NB4 (cell line): ENCODE measurements around the gene CCDC68.

ENCODE experiments used
- DNase-seq: peaks from one replicate; pipeline ENCODE4 v3.0.0; 2010; ENCODE audit warnings: low read depth
- H3K4me3 ChIP-seq: one replicate; pipeline ENCODE4 v1.5.1; 2011; ENCODE audit warnings: mild to moderate bottlenecking, low read depth, low read length, moderate library complexity
- MYC ChIP-seq: IDR thresholded peaks from 2 replicates; pipeline ENCODE4 v1.6.1; 2011; ENCODE audit warnings: low read depth, low read length
- POLR2A ChIP-seq: IDR thresholded peaks from 2 replicates; pipeline ENCODE4 v1.6.1; 2011; ENCODE audit warnings: mild to moderate bottlenecking; ENCODE audit not compliant: insufficient read length; ENCODE audit errors: extremely low read depth
- TF ChIP-seq, protein P1 (sequence below): IDR thresholded peaks from one replicate; pipeline ENCODE4 v1.5.1; 2012; ENCODE audit warnings: low read depth, low read length
- TF ChIP-seq, protein P2 (sequence below): IDR thresholded peaks from 2 replicates; pipeline ENCODE4 v1.6.1; 2011; ENCODE audit warnings: low read depth, low read length

CCDC68 gene

DNA sequence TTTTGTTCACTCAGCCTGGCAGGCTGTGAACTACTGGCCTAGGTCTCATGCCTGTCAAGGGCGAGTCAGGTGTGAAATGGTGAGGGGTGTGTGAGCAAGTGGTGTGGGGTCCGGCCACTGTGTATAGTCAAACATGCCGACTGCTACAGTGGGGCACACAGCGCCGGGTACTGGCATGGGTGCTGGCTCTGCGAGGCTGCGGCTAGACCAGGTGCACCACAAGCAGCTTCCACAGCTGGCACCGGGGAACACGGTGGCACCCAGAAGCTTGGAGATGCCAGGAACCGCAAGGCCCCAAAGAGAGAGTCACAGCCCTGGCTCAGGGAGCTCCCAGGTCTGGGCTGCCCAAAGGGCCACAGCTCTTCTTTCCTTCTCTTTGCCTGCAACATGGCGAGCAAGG lies 49.7 kb downstream of the CCDC68 start:
- TF ChIP-seq, protein P1, sequence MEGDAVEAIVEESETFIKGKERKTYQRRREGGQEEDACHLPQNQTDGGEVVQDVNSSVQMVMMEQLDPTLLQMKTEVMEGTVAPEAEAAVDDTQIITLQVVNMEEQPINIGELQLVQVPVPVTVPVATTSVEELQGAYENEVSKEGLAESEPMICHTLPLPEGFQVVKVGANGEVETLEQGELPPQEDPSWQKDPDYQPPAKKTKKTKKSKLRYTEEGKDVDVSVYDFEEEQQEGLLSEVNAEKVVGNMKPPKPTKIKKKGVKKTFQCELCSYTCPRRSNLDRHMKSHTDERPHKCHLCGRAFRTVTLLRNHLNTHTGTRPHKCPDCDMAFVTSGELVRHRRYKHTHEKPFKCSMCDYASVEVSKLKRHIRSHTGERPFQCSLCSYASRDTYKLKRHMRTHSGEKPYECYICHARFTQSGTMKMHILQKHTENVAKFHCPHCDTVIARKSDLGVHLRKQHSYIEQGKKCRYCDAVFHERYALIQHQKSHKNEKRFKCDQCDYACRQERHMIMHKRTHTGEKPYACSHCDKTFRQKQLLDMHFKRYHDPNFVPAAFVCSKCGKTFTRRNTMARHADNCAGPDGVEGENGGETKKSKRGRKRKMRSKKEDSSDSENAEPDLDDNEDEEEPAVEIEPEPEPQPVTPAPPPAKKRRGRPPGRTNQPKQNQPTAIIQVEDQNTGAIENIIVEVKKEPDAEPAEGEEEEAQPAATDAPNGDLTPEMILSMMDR, result no peak
- no peak for TF ChIP-seq MYC
- TF ChIP-seq POLR2A, result no peak
- TF ChIP-seq, protein P2, sequence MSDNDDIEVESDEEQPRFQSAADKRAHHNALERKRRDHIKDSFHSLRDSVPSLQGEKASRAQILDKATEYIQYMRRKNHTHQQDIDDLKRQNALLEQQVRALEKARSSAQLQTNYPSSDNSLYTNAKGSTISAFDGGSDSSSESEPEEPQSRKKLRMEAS, result no peak
- no peak overlapping the region for H3K4me3 ChIP-seq
- no peak for DNase-seq

DNA sequence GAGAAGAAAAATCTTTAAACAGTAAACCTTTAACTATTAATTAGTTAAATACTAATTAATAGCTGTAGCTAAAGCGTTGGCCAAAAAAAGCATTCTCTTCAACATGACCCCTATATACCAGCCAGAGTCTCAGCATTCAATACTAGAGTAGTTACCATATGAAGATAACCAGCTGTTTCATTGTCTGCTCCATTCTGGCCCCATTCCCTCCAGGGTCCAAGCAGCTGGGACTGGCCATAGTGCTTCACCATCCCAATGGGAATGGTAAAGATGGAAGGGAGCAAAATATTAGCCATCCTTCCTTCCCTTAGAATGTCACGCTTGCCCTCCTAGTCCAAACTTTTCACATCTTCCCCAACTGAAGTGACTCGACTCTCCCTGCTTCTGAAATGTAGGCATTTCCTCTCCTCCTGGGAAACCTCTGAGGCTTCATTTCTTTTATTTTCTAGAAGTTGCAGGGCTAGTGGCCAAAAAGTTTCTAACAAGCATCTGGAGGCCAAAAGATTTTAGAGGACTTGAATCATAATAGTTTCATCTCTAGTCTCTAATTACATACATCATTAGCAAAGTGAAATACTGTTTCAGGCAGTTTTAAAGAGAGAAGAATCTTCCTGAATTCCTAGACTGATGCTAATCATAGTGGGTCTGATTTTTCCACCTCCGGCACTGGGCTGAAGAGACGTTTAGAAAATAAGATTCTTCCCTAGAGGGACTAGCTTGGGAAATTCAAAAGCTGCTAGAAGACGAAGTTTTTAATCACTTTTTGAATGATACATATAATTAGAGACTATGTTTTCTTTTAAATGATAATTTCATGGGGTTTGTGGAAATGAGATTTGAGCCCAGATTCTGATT lies 52.7 kb downstream of the CCDC68 start:
- H3K4me3 ChIP-seq, result no peak overlapping the region
- TF ChIP-seq POLR2A (no peak), MYC (no peak)
- TF ChIP-seq, protein P1, result no peak
- TF ChIP-seq, protein P2, result no peak
- no peak for DNase-seq

DNA sequence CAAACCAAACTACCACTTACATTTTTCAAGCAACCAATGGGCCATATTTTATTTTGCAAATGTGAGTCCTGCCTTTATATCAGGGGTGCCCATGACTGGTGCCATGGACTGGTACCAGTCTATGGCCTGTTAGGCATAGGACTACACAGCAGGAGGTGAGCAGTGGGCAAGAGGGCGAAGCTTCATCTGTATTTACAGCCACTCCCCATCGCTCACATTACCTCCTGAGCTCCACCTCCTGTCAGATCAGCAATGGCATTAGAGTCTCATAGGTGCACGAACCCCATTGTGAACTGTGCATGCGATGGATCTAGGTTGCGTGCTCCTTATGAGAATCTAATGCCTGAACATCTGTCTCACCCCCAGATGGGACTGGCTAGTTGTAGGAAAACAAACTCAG lies 53.6 kb downstream of the CCDC68 start:
- H3K4me3 ChIP-seq, result no peak overlapping the region
- no peak for DNase-seq
- TF ChIP-seq POLR2A, result no peak
- TF ChIP-seq, protein P1, result no peak
- no peak for TF ChIP-seq MYC
- TF ChIP-seq, protein P2, result no peak

DNA sequence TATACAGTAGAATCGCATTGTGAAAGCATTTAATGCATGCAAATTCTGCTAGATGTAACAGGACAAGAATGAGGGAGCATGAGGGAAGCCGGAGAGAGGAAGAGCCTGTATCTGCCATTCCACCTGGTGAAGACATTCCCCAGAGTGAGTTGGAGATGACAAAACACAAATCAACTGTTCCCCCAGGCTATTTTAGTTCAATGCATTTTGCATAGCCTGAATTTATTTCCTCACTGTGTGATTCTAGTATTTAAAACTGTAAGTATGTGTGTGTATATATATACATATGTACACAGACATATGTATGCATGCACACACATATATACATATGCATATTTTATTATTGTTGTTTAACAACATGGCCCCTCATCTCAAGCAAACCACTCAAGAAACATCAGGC lies 54.7 kb downstream of the CCDC68 start:
- TF ChIP-seq POLR2A, result no peak
- TF ChIP-seq, protein P1, result no peak
- TF ChIP-seq MYC, result no peak
- TF ChIP-seq, protein P2, result no peak
- no peak for DNase-seq
- no peak overlapping the region for H3K4me3 ChIP-seq

DNA sequence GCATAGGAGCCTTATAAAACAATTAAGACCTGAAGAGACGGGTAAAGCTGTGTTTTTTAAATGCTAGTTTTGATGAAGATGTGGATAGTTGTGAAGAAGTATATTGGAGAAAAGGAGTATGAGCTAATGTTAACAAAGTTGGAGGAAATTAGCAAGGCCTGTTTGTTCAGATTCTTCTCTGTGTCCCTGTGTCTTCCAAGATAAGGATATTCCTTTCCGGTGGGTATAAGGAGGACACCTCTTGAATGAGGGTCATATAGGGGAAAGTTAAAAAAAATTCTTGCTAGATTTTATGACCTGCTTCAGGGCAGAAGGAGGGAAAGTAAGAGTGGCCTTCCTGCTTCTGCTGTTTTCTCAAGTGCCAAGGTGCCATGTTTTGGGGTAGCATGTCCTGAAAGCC lies 59.0 kb downstream of the CCDC68 start:
- no peak overlapping the region for H3K4me3 ChIP-seq
- TF ChIP-seq MYC (no peak), POLR2A (no peak)
- TF ChIP-seq, protein P2, result no peak
- TF ChIP-seq, protein P1, result no peak
- DNase-seq, result no peak
